ENCODE data around the gene COL28A1.

Gene COL28A1

GRCh38 chr7:7535691-7536090, at the start of gene COL28A1:
Gene COL28A1 (minus strand): TSS chr7:7535873. CDS start chr7:7532875, 2,998 bp downstream.
- no peak for DNase-seq (ENCODE audit: low read depth)
- no peak for TF ChIP-seq CTCF (conservative IDR thresholded peaks at IDR 0.05; ENCODE audit: low read depth, low read length)
- no peak within 1 kb of the TSS for H3K4me3 ChIP-seq (ENCODE audit: low read length)

- no peak overlapping the region for H3K4me3 ChIP-seq (ENCODE audit: low read length)
- no peak for TF ChIP-seq CTCF (conservative IDR thresholded peaks at IDR 0.05; ENCODE audit: low read depth, low read length)
- no peak for DNase-seq (ENCODE audit: low read depth)
Measured at GRCh38 chr7:7584653-7585052, 49.0 kb upstream of the COL28A1 start.

GRCh38 chr7:7583731-7584130, 48.1 kb upstream of the COL28A1 start:
- no peak for TF ChIP-seq CTCF (conservative IDR thresholded peaks at IDR 0.05; ENCODE audit: low read depth, low read length)
- DNase-seq (ENCODE audit: low read depth), result no peak
- no peak overlapping the region for H3K4me3 ChIP-seq (ENCODE audit: low read length)

- no peak for DNase-seq (ENCODE audit: low read depth)
- H3K4me3 ChIP-seq (ENCODE audit: low read length), result no peak overlapping the region
- TF ChIP-seq CTCF (conservative IDR thresholded peaks at IDR 0.05; ENCODE audit: low read depth, low read length), result no peak
Measured at GRCh38 chr7:7582596-7582995, 46.9 kb upstream of the COL28A1 start.

GRCh38 chr7:7581531-7582179, 46.0 kb upstream of the COL28A1 start:
- TF ChIP-seq CTCF (conservative IDR thresholded peaks at IDR 0.05; ENCODE audit: low read depth, low read length), result no peak
- H3K4me3 ChIP-seq (ENCODE audit: low read length), result no peak overlapping the region
- no peak for DNase-seq (ENCODE audit: low read depth)

GRCh38 chr7:7579638-7580037, 44.0 kb upstream of the COL28A1 start:
- no peak overlapping the region for H3K4me3 ChIP-seq (ENCODE audit: low read length)
- no peak for DNase-seq (ENCODE audit: low read depth)
- no peak for TF ChIP-seq CTCF (conservative IDR thresholded peaks at IDR 0.05; ENCODE audit: low read depth, low read length)

- DNase-seq (ENCODE audit: low read depth), result no peak
- no peak for TF ChIP-seq CTCF (conservative IDR thresholded peaks at IDR 0.05; ENCODE audit: low read depth, low read length)
- H3K4me3 ChIP-seq (ENCODE audit: low read length), result no peak overlapping the region
Measured at GRCh38 chr7:7577888-7578287, 42.2 kb upstream of the COL28A1 start.
